ENCODE data around the gene USP2. TPM values are rescaled to one million over a fixed set of nuclear protein-coding genes. Genes with fewer than 3 reads are reported as not detected.

Gene USP2
- total and polyA plus RNA-seq, 4 experiments from 2014 or later = 0.17 to 0.22 (median 0.21) TPM; not detected in 1

DNA sequence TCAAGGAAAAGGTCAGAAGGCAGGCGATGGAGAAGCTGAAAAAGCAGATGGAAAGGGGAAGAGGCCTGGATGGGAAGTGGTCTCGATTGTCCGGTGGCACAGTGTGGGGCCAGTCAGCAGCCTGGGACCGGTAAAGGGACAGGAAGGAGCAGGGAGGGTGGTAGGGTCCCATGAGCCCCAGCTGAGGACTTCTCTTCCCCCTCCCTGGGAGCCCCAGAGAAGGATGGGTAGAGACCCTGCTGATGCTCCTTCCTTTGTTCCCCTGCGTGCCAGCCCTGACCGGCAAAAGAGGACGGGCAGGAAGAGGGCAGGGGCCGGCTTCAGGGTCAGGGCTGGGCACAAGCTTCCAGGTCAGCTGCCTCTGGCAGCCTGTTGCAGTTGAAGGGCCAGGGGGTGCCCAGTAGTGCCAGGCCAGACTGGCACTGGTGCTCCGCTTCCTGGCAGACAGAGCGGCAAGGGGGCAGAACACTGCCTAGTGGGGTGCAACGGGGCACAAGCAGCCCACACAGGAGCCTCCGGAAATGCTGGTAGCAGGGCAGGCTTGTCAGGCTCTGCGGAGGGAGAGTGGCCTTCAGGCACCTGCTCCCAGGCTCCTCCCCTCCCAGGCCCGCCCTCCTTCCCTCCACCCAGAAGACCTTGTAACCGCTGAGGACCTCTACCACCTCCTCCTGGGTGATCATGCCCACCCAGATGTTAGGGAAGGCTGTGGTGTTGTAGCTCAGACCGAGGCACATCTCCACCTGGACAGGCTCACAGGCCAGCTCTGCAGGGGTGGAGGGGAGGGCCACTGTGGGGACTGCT lies 40.1 kb downstream of the USP2 start:
- Histone ChIP-seq H3K4me1 (ENCODE audit: insufficient read depth, low read length) (peaks cover 14% of the 10 kb centered on the region), H3K27me3 (ENCODE audit: insufficient read depth, low read length) (peaks cover 23% of the 10 kb centered on the region), H3K4me3 (ENCODE audit: low read length in 2 of 2) (no peak overlapping the region), H3K27ac (ENCODE audit: low read depth, low read length) (no peak overlapping the region), H3K9me3 (ENCODE audit: control insufficient read depth in 1 of 2, low read length in 2 of 2) (no peaks in the 10 kb centered on the region), H3K36me3 (ENCODE audit: insufficient read depth, low read length) (no peaks in the 10 kb centered on the region)
- Mint-ChIP-seq H3K36me3 (peaks cover 1 to 4% of the 10 kb centered on the region in 2 donors), H3K27me3 (peaks cover 30 to 32% of the 10 kb centered on the region in 2 donors), H3K9me3 (peaks cover 0 to 2% (median 0%) of the 10 kb centered on the region in 8 donors), H3K27ac (peak overlapping the region in 1 of 7 donors; percentile 47), H3K4me1 (peaks cover 3 to 33% (median 18%) of the 10 kb centered on the region in 4 donors), H3K4me3 (peak overlapping the region in 4 of 8 donors; percentile 9 to 51 (median 46))
- DNase-seq = peak in 1 of 5 donors; percentile 30
- POLR2A ChIA-PET (ENCODE audit: partially characterized antibody) = interaction anchor here (0.6 kb wide), 2 partner anchors 41 to 298 kb away, joined by 3 to 4 read pairs; no protein-coding TSS in a partner anchor
- CTCF ChIA-PET (ENCODE audit: partially characterized antibody) = interaction anchor here (0.8 to 1.8 kb wide), 2 partner anchors 15 to 17 kb away, joined by 4 to 6 read pairs; no protein-coding TSS in a partner anchor
- intact Hi-C loops (cut with micrococcal nuclease) = no loop called here

DNA sequence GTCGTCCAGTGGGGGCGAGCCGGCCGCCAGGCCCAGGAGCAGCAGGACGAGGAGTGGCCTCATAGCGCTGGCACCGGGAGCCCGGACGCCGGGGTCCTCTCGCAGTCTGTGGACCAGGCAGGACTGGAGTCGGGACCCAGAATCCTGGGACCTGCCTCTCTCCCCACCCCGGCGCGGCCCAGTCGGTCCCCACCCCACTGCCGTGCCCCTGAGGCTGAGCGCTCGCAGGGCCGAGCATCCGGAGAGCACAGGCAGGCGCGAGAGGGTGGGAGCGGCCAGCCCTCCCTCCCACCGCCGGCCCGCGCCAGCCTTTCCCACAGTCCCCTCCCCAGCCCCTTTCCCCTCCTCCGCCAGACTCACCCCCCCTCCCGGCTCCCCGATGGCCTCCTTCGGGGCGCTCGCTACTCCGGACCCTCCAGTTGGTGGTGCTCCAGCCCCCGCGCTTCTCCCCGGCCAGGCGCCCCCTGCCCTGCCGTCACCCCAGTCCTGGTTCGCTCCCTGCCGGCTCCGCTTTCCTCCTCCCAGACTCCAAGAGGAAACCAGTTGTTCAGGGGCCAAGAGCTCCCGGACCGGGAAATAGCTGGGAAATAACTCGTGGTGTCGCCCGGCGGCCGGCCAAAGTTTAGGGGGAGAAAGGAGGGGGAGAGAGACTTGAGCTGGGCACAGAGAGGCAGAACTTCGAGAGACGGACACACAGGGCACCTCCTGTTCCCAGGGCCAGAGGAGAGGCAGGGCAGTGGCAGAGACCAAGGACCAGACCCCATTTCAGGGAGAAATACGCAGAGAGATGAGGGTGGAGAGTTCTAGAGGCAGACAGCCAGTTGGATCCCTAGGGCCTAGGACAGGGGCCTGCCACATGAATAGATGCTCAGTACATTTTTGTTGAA lies 40.9 kb downstream of the USP2 start, which contains the start of gene C1QTNF5:
Gene C1QTNF5, minus strand, starts transcription at position 549 of the 887 bp plus-strand sequence. Its CDS starts 486 bp downstream, at position 63.
- H3K4me3 Mint-ChIP-seq = peak within 1 kb of the TSS in 6 of 8 donors; percentile 4 to 51 (median 36)
- peak in 1 of 5 donors; percentile 33 for DNase-seq
- H3K27ac ChIP-seq (ENCODE audit: low read depth, low read length) = no peak within 1 kb of the TSS
- intact Hi-C loops (cut with micrococcal nuclease) = no loop called here
- H3K9me3 Mint-ChIP-seq = peaks cover 0 to 2% (median 0%) of the 10 kb centered on the region in 8 donors
- H3K4me1 ChIP-seq (ENCODE audit: insufficient read depth, low read length) = peaks cover 17% of the 10 kb centered on the region
- peaks cover 30% of the 10 kb centered on the region in 2 donors for H3K27me3 Mint-ChIP-seq
- H3K4me3 ChIP-seq (ENCODE audit: low read length in 2 of 2) = no peak within 1 kb of the TSS
- peaks cover 6 to 39% (median 22%) of the 10 kb centered on the region in 4 donors for H3K4me1 Mint-ChIP-seq
- ChIA-PET CTCF (ENCODE audit: partially characterized antibody) (interaction anchor here (0.8 to 9.8 kb wide), 3 partner anchors 16 to 17 kb away, joined by 4 to 146 read pairs (median 6); no protein-coding TSS in a partner anchor), POLR2A (ENCODE audit: partially characterized antibody) (interaction anchor here (0.6 kb wide), 1 partner anchor 42 kb away, joined by 3 read pairs; no protein-coding TSS in a partner anchor)
- no peaks in the 10 kb centered on the region for H3K9me3 ChIP-seq (ENCODE audit: control insufficient read depth in 1 of 2, low read length in 2 of 2)
- H3K27me3 ChIP-seq (ENCODE audit: insufficient read depth, low read length) = peaks cover 23% of the 10 kb centered on the region
- peak within 1 kb of the TSS in 1 of 7 donors; percentile 47 for H3K27ac Mint-ChIP-seq
- no peaks in the 10 kb centered on the region for H3K36me3 ChIP-seq (ENCODE audit: insufficient read depth, low read length)
- H3K36me3 Mint-ChIP-seq = peaks cover 7% of the 10 kb centered on the region in 2 donors

DNA sequence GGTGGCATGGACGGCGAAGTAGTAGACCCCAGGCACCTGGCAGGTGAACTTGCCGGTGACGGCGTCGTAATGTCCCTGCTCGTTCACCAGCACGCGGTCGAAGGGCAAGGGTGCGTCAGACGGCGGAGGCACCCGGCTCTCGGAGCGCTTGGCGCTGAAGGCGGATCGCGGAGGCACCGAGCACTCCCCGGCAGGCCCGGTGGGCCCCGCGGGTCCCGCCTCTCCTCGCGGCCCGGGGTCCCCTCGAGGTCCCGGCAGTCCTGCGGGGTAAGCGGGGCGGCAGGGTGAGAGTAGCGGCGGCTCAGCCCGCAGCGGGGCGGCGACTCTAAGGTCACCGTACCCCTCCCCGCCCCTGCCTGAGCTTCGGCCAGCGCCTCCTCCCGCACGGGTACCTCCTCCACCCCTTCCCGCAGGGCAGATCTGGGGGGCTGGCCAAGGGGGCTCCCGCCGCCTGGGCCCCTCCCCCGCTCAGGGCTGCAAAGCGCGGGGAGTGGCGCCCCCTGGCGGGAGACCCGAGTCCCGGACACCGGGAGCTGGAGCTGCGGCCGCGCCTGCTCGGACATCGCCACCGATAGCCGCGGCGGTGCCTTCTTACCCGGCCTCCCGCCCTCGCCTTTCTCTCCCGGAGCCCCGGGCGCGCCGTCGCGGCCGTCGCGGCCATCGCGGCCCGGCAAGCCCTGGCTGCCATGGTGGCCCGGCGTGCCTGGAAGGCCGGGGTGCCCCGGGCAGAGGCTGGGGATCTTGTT lies 41.7 kb downstream of the USP2 start:
- H3K27me3 Mint-ChIP-seq = peaks cover 30% of the 10 kb centered on the region in 2 donors
- intact Hi-C loops (cut with micrococcal nuclease) = no loop called here
- Histone ChIP-seq H3K4me1 (ENCODE audit: insufficient read depth, low read length) (peaks cover 25% of the 10 kb centered on the region), H3K27ac (ENCODE audit: low read depth, low read length) (no peak overlapping the region), H3K27me3 (ENCODE audit: insufficient read depth, low read length) (peaks cover 23% of the 10 kb centered on the region), H3K36me3 (ENCODE audit: insufficient read depth, low read length) (no peaks in the 10 kb centered on the region), H3K4me3 (ENCODE audit: low read length in 2 of 2) (no peak overlapping the region), H3K9me3 (ENCODE audit: control insufficient read depth in 1 of 2, low read length in 2 of 2) (no peaks in the 10 kb centered on the region)
- ChIA-PET POLR2A (ENCODE audit: partially characterized antibody) (no interaction called here), CTCF (ENCODE audit: partially characterized antibody) (interaction anchor here (1.0 to 9.8 kb wide), 3 partner anchors 8 to 16 kb away, joined by 3 to 146 read pairs (median 18); no protein-coding TSS in a partner anchor)
- DNase-seq = peak in 1 of 5 donors; percentile 32
- H3K4me1 Mint-ChIP-seq = peaks cover 7 to 46% (median 30%) of the 10 kb centered on the region in 4 donors
- H3K36me3 Mint-ChIP-seq = peaks cover 7% of the 10 kb centered on the region in 2 donors
- H3K4me3 Mint-ChIP-seq = peak overlapping the region in 6 of 8 donors; percentile 22 to 71 (median 60)
- no peaks in the 10 kb centered on the region for H3K9me3 Mint-ChIP-seq
- peak overlapping the region in 2 of 7 donors; percentile 65 to 66 for H3K27ac Mint-ChIP-seq

DNA sequence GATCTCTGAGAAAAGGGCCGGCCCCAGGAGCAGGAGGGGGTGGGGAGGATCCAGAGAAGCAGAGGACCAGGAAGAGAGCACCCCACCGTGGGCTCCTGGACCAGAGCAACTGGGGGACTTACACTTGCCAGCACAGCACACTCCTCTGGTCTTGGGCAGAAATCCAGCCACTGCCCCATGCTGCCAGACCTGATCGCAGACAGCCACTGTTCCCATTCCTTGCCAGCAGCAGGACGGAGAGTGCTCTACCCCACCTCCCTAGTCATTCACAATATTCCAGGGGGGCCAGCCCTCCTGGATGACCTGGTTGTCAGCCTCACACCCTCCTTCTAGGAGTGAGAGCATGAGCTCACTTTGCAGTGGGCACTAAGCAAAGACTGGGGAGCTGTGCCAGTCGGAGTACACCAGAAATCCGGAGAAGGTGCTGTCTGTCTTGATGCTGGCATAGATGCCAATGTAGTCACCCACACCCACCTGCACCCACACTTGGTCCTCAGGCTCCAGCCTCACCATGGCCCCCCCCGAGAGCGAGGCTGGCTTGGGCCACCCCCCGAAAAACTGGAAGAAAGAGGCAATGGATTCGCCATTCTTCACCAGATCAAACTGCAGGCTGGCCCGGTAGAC lies 42.4 kb downstream of the USP2 start:
- Mint-ChIP-seq H3K27me3 (peaks cover 30% of the 10 kb centered on the region in 2 donors), H3K4me3 (peak overlapping the region in 7 of 8 donors; percentile 22 to 71 (median 59)), H3K36me3 (peaks cover 7 to 8% of the 10 kb centered on the region in 2 donors), H3K9me3 (no peaks in the 10 kb centered on the region), H3K4me1 (peaks cover 11 to 53% (median 34%) of the 10 kb centered on the region in 4 donors), H3K27ac (peak overlapping the region in 2 of 7 donors; percentile 65 to 66)
- POLR2A ChIA-PET (ENCODE audit: partially characterized antibody) = interaction anchor here (0.6 to 1.8 kb wide), 3 partner anchors 18 to 230 kb away, joined by 3 to 10 read pairs (median 3); no protein-coding TSS in a partner anchor
- Histone ChIP-seq H3K9me3 (ENCODE audit: control insufficient read depth in 1 of 2, low read length in 2 of 2) (no peaks in the 10 kb centered on the region), H3K27ac (ENCODE audit: low read depth, low read length) (no peak overlapping the region), H3K27me3 (ENCODE audit: insufficient read depth, low read length) (peaks cover 23% of the 10 kb centered on the region), H3K4me3 (ENCODE audit: low read length in 2 of 2) (no peak overlapping the region), H3K36me3 (ENCODE audit: insufficient read depth, low read length) (no peaks in the 10 kb centered on the region), H3K4me1 (ENCODE audit: insufficient read depth, low read length) (peaks cover 27% of the 10 kb centered on the region)
- intact Hi-C loops (cut with micrococcal nuclease) = no loop called here
- CTCF ChIA-PET (ENCODE audit: partially characterized antibody) = interaction anchor here (1.0 to 9.8 kb wide), 8 partner anchors 9 to 79 kb away, joined by 3 to 146 read pairs (median 7); no protein-coding TSS in a partner anchor
- no peak for DNase-seq

DNA sequence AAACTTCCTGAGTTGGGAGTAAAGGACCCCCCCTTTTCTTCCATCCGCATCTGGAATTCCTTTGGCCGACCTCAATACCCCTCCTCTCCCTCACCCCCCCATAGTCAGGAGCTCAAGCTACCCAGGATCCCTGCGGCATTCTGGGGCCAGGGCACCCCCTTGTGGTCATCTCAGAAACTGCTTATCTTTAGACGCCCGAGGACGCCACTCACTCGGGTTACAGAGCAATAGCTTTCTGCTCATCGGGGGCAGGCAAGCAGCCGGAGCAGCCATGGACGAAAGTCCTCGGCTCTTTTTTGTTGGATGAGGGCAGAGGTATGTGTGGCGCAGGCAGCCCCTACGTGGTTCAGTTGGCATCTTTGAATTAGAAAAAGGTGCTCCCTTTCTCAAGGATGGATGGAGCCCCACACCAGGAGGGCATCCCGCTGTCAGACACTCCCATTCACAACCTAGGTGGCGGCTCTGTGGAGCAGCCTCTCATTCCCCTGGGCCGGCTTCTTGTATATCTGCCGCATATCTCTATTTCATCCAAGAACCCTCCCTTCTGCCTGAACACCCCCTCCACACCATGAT lies 43.1 kb downstream of the USP2 start:
- peaks cover 25 to 30% of the 10 kb centered on the region in 2 donors for H3K27me3 Mint-ChIP-seq
- Histone ChIP-seq H3K4me1 (ENCODE audit: insufficient read depth, low read length) (peaks cover 32% of the 10 kb centered on the region), H3K4me3 (ENCODE audit: low read length in 2 of 2) (no peak overlapping the region), H3K36me3 (ENCODE audit: insufficient read depth, low read length) (no peaks in the 10 kb centered on the region), H3K27me3 (ENCODE audit: insufficient read depth, low read length) (peaks cover 23% of the 10 kb centered on the region), H3K27ac (ENCODE audit: low read depth, low read length) (no peak overlapping the region), H3K9me3 (ENCODE audit: control insufficient read depth in 1 of 2, low read length in 2 of 2) (no peaks in the 10 kb centered on the region)
- peaks cover 7 to 8% of the 10 kb centered on the region in 2 donors for H3K36me3 Mint-ChIP-seq
- ChIA-PET POLR2A (ENCODE audit: partially characterized antibody) (interaction anchor here (0.6 to 1.8 kb wide), 7 partner anchors 12 to 229 kb away, joined by 3 to 10 read pairs (median 3); no protein-coding TSS in a partner anchor), CTCF (ENCODE audit: partially characterized antibody) (interaction anchor here (0.7 to 9.8 kb wide), 18 partner anchors 9 to 1195 kb away, joined by 3 to 146 read pairs (median 5); partner anchors contain the start of genes MCAM and USP2)
- peaks cover 12 to 56% (median 38%) of the 10 kb centered on the region in 4 donors for H3K4me1 Mint-ChIP-seq
- peak overlapping the region in 1 of 7 donors; percentile 66 for H3K27ac Mint-ChIP-seq
- peak overlapping the region; percentile 3 to 65 (median 58) for H3K4me3 Mint-ChIP-seq
- intact Hi-C loops (cut with micrococcal nuclease) = no loop called here
- H3K9me3 Mint-ChIP-seq = no peaks in the 10 kb centered on the region
- peak; percentile 57 to 67 (median 63) for DNase-seq

Measured in CD4-positive, alpha-beta memory T cell (primary cell).